ENCODE measurements around the gene ARL16.

ARL16 gene

GRCh38 chr17:81644496-81644895 is 39.1 kb downstream of the ARL16 start:
- no peak for DNase-seq (ENCODE audit: low read depth, low spot score)

DNA sequence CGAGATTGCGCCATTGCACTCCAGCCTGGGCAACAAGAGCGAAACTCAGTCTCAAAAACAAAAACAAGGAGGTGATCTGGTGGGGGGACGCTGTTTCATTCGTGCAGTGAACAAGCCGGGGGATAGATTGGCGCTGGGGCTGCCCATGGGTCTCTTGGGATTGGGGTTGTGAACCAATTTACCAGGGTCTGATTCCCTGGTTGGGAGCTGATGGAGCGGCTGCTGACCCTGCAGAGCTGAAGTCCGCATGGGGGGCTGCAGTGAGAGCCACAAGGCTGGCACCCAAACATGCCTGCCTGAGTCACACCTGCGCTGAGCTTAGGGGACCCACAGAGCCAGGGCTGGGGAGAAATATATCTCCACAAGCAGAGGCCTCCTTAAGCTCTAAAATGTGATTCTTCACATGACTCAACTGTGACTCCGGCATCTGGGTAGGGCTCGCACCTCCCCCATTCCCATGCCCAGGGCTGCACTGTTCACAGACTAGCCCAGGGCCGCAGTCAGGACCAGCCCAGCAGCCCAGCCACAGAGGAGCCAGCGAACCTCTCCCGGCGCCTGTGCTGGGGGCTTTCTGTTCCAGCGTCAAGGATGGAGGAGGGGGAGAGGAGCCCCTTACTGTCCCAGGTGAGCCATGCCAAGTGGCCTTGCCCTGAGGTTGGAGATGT is 41.6 kb downstream of the ARL16 start:
- no peak for DNase-seq (ENCODE audit: low read depth, low spot score)

- no peak for DNase-seq (ENCODE audit: low read depth, low spot score)
Measured at GRCh38 chr17:81640011-81640410, 43.6 kb downstream of the ARL16 start.

DNA sequence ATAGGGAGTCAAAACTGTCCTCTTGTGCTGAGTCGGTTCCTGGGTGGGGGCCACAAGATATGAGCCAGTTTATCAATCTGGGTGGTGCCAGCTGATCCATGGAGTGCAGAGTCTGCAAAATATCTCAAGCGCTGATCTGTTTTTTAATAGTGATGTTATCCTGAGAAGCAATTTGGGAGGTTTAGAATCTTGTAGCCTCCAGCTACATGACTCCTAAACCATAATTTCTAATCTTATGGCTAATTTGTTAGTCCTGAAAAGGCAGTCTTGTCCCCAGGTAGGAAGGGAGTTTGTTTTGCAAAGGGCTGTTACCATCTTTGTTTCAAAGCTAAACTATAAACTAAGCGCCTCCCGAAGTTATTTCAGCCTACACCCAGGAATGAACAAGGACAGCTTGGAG is 44.9 kb downstream of the ARL16 start:
- DNase-seq (ENCODE audit: low read depth, low spot score): no peak

DNA sequence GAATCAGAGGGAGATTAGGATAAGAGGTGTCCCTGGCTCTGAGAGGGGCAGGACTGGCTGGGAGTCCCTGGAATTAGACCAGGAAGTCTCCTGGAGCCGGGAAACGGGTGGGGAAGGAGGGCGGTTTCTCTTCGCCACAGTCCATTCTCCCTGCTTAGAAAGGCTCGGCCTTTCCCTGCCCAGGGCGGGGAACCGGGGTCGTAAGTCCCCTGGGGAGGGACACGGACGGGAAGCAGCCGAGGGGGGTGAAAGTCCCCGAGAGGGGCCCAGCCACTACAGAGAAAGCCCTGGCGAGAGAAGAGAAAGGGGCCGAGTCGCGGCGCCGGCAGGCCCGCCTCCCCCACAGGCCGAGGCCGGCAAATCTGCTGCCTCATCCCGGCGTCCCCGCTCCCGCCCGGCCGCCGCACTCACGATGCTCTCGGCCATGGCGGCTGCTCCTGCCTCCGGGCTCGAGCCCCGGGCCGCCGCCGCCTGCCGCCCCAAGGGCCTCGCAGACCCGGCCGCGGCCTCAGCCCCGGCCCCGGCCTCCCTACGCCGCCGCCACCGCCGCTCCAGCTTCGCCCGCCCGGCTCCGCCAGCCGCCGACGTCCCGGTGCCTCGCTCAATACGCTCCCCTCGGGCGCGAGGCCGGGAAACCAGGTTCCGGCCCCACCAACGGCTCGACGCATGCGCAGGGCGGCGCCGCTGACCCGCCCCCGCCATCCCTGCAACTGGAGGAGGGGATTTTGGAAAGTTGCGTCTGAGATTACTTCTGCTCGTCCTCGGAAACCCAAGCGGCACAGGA is 46.9 kb downstream of the ARL16 start, which contains the start of the genes NPLOC4 and TSPAN10:
Gene NPLOC4 (minus strand): TSS at position 608 of the 784 bp plus-strand sequence. CDS start 182 bp downstream, at position 426.
Gene TSPAN10 (plus strand): TSS at position 692 of the 784 bp plus-strand sequence. CDS start 5,217 bp downstream, outside the sequence.
- DNase-seq (ENCODE audit: low read depth, low spot score): peak; percentile 70

DNA sequence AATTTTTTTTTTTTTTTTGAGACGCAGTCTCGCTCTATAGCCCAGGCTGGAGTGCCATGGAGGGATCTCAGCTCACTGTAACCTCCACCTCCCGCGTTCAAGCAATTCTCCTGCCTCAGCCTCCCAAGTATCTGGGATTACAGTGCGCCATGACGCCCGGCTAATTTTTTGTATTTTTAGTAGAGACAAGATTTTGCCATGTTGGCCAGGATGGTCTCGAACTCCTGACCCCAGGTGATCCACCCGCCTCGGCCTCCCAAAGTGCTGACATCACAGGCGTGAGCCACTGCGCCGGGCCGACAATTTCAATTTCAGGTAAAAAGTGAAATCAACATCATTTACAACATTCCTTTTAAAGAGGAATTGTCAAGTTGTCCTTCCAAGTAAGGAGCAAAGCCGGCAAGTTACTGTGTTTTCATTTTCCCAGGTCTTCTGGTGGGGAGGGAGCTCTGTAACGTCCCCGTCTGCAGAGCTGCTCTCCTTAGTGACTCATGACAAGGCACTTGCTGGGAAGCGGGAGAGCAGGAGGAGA is 47.6 kb downstream of the ARL16 start:
- no peak for DNase-seq (ENCODE audit: low read depth, low spot score)

DNA sequence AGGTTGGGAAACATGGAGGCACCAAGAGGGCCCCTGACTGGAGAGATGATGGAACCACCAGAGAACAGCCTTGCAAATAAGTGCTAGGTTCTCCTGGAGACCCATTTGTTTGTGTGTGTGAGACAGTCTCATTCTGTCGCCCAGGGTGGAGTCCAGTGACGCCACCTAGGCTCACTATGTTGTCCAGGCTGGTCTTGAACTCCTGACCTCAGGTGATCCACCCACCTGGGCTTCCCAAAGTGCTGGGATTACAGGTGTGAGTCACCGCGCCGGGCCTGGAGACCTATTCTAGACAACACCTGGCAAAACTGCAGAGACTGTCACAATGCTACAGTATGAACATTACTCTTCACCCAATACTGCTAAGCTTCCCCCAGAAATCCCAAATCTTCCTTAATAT is 48.2 kb downstream of the ARL16 start:
- no peak for DNase-seq (ENCODE audit: low read depth, low spot score)

GRCh38 chr17:81631482-81631881 is 52.1 kb downstream of the ARL16 start:
- DNase-seq (ENCODE audit: low read depth, low spot score): no peak

Measured in activated CD4-positive, CD25-positive, alpha-beta regulatory T cell treated with anti-CD3 and anti-CD28 coated beads, Interleukin-2, amount 50 U/mL, for 16 hours (primary cell).